Measurements from ENCODE around the gene HPF1. TPM values are rescaled to one million over a fixed set of nuclear protein-coding genes. Genes with fewer than 3 reads are reported as not detected.
"Not testable (repeated sequence)": the region's sequence is repeated elsewhere in the genome, so short reads cannot be mapped to it uniquely, and the experiment has no call there.

HPF1 gene
- total RNA-seq, 1 donor from 2014 or later, result 20.2 TPM

GRCh38 chr4:169745291-169745690, 12.5 kb downstream of the HPF1 start:
- DNase-seq, result no peak
- intact Hi-C loops (cut with micrococcal nuclease), result no loop called here
- ATAC-seq, result no peak

GRCh38 chr4:169744601-169745000, 13.1 kb downstream of the HPF1 start:
- no peak for ATAC-seq
- intact Hi-C loops (cut with micrococcal nuclease), result no loop called here
- DNase-seq, result no peak

- no peak for DNase-seq
- intact Hi-C loops (cut with micrococcal nuclease), result no loop called here
- no peak for ATAC-seq
Measured at GRCh38 chr4:169741569-169741968, 16.2 kb downstream of the HPF1 start.

- DNase-seq; intact Hi-C loops (cut with micrococcal nuclease); ATAC-seq: not testable (repeated sequence)
Measured at GRCh38 chr4:169738604-169739003, 19.1 kb downstream of the HPF1 start.

GRCh38 chr4:169730564-169730963, 27.2 kb downstream of the HPF1 start:
- intact Hi-C loops (cut with micrococcal nuclease), result no loop called here
- ATAC-seq (no peak), DNase-seq (no peak)

GRCh38 chr4:169727616-169728015, 30.1 kb downstream of the HPF1 start:
- ATAC-seq (no peak), DNase-seq (no peak)
- intact Hi-C loops (cut with micrococcal nuclease), result no loop called here

GRCh38 chr4:169724260-169724659, 33.5 kb downstream of the HPF1 start:
- intact Hi-C loops (cut with micrococcal nuclease), result no loop called here

GRCh38 chr4:169723207-169723965, 34.4 kb downstream of the HPF1 start:
- no peak for ATAC-seq
- no peak for DNase-seq
- intact Hi-C loops (cut with micrococcal nuclease), result no loop called here

More at GRCh38 chr4:169724260-169724659, 33.5 kb downstream of the HPF1 start:
- DNase-seq (no peak), ATAC-seq (no peak)

GRCh38 chr4:169720529-169720928, 37.2 kb downstream of the HPF1 start:
- intact Hi-C loops (cut with micrococcal nuclease), result no loop called here
- ATAC-seq, result no peak
- DNase-seq, result no peak

GRCh38 chr4:169716677-169717076, 41.1 kb downstream of the HPF1 start:
- no peak for DNase-seq
- intact Hi-C loops (cut with micrococcal nuclease), result loop anchor here (10.0 kb wide), 1 partner anchor 102 kb away; the partner anchor contains the start of gene NEK1
- ATAC-seq, result no peak

GRCh38 chr4:169715826-169716225, 41.9 kb downstream of the HPF1 start:
- intact Hi-C loops (cut with micrococcal nuclease), result loop anchor here (10.0 kb wide), 1 partner anchor 101 kb away; the partner anchor contains the start of gene NEK1
- ATAC-seq (no peak), DNase-seq (no peak)

- DNase-seq (no peak), ATAC-seq (peak; percentile 49)
- intact Hi-C loops (cut with micrococcal nuclease), result no loop called here
Measured at GRCh38 chr4:169707958-169708643, 49.6 kb downstream of the HPF1 start.

- intact Hi-C loops (cut with micrococcal nuclease), result no loop called here
- DNase-seq (no peak), ATAC-seq (no peak)
Measured at GRCh38 chr4:169698331-169698730, 59.4 kb downstream of the HPF1 start.

- ATAC-seq, result no peak
- intact Hi-C loops (cut with micrococcal nuclease), result no loop called here
Measured at GRCh38 chr4:169690787-169691186, 67.0 kb downstream of the HPF1 start.

GRCh38 chr4:169689681-169690080, 68.1 kb downstream of the HPF1 start:
- intact Hi-C loops (cut with micrococcal nuclease), result no loop called here
- DNase-seq (no peak), ATAC-seq (no peak)

More at GRCh38 chr4:169690787-169691186, 67.0 kb downstream of the HPF1 start:
- no peak for DNase-seq

GRCh38 chr4:169682372-169683047, 75.2 kb downstream of the HPF1 start:
- no peak for DNase-seq
- intact Hi-C loops (cut with micrococcal nuclease), result no loop called here
- no peak for ATAC-seq
